Pons (tissue), 1 donor: Measurements from ENCODE around the gene OR51T1.

ENCODE experiments used
- DNase-seq: peaks from one replicate; pipeline ENCODE4 v3.0.0-alpha.2; 2016; ENCODE audit warnings: low spot score

Gene OR51T1

GRCh38 chr11:4926608-4927007, 44.9 kb downstream of the OR51T1 start:
- DNase-seq, result no peak
